ENCODE data around the gene GALNT13. TPM values are rescaled to one million over a fixed set of nuclear protein-coding genes. Genes with fewer than 3 reads are reported as not detected.

The GALNT13 gene
- total RNA-seq, 1 donor = 0.36 TPM

- Histone ChIP-seq H4K20me1 (ENCODE audit: insufficient read depth, low read length) (no peaks in the 10 kb centered on the region), H3K9me3 (ENCODE audit: low read depth, low read length) (peaks cover 2% of the 10 kb centered on the region), H3K4me1 (ENCODE audit: insufficient read depth, low read length) (no peaks in the 10 kb centered on the region), H3K79me2 (ENCODE audit: insufficient read depth, low read length) (no peaks in the 10 kb centered on the region), H3K4me2 (ENCODE audit: insufficient read depth, low read length) (no peak overlapping the region), H2AFZ (ENCODE audit: low read length) (no peak overlapping the region), H3K27ac (ENCODE audit: low read depth, low read length) (no peak overlapping the region), H3K36me3 (ENCODE audit: insufficient read depth, low read length) (no peaks in the 10 kb centered on the region), H3K4me3 (ENCODE audit: insufficient read depth, low read length) (no peak overlapping the region), H3K27me3 (ENCODE audit: insufficient read depth, low read length) (no peaks in the 10 kb centered on the region)
- TF ChIP-seq CTCF (IDR thresholded peaks at IDR 0.05; ENCODE audit: extremely low read depth, low read depth, low read length) = no peak
- DNase-seq (ENCODE audit: insufficient read length, low spot score, missing footprints) = no peak
Observed at GRCh38 chr2:153858250-153858649, 13.5 kb upstream of the GALNT13 start.

- no peaks in the 10 kb centered on the region for H3K4me1 ChIP-seq (ENCODE audit: insufficient read depth, low read length)
- TF ChIP-seq CTCF (IDR thresholded peaks at IDR 0.05; ENCODE audit: extremely low read depth, low read depth, low read length) = no peak
- no peak overlapping the region for H3K4me2 ChIP-seq (ENCODE audit: insufficient read depth, low read length)
- no peak for DNase-seq (ENCODE audit: insufficient read length, low spot score, missing footprints)
- H3K79me2 ChIP-seq (ENCODE audit: insufficient read depth, low read length) = no peaks in the 10 kb centered on the region
- H2AFZ ChIP-seq (ENCODE audit: low read length) = no peak overlapping the region
- H3K27ac ChIP-seq (ENCODE audit: low read depth, low read length) = no peak overlapping the region
- H3K36me3 ChIP-seq (ENCODE audit: insufficient read depth, low read length) = no peaks in the 10 kb centered on the region
- H3K9me3 ChIP-seq (ENCODE audit: low read depth, low read length) = peaks cover 5% of the 10 kb centered on the region
- H3K4me3 ChIP-seq (ENCODE audit: insufficient read depth, low read length) = no peak overlapping the region
- no peaks in the 10 kb centered on the region for H4K20me1 ChIP-seq (ENCODE audit: insufficient read depth, low read length)
- no peaks in the 10 kb centered on the region for H3K27me3 ChIP-seq (ENCODE audit: insufficient read depth, low read length)
Observed at GRCh38 chr2:153864022-153864421, 7.7 kb upstream of the GALNT13 start.

- Histone ChIP-seq H3K4me2 (ENCODE audit: insufficient read depth, low read length) (no peak overlapping the region), H3K27me3 (ENCODE audit: insufficient read depth, low read length) (no peaks in the 10 kb centered on the region), H2AFZ (ENCODE audit: low read length) (no peak overlapping the region), H3K27ac (ENCODE audit: low read depth, low read length) (no peak overlapping the region), H3K79me2 (ENCODE audit: insufficient read depth, low read length) (no peaks in the 10 kb centered on the region), H3K4me3 (ENCODE audit: insufficient read depth, low read length) (no peak overlapping the region), H3K4me1 (ENCODE audit: insufficient read depth, low read length) (no peaks in the 10 kb centered on the region), H3K9me3 (ENCODE audit: low read depth, low read length) (peaks cover 2% of the 10 kb centered on the region), H3K36me3 (ENCODE audit: insufficient read depth, low read length) (no peaks in the 10 kb centered on the region), H4K20me1 (ENCODE audit: insufficient read depth, low read length) (no peaks in the 10 kb centered on the region)
- TF ChIP-seq CTCF (IDR thresholded peaks at IDR 0.05; ENCODE audit: extremely low read depth, low read depth, low read length) = no peak
- no peak for DNase-seq (ENCODE audit: insufficient read length, low spot score, missing footprints)
Observed at GRCh38 chr2:153866595-153866994, 5.1 kb upstream of the GALNT13 start.

GRCh38 chr2:153870308-153870707, 1.4 kb upstream of the GALNT13 start:
- H3K4me3 ChIP-seq (ENCODE audit: insufficient read depth, low read length) = no peak overlapping the region
- no peak overlapping the region for H2AFZ ChIP-seq (ENCODE audit: low read length)
- no peak for DNase-seq (ENCODE audit: insufficient read length, low spot score, missing footprints)
- H3K27ac ChIP-seq (ENCODE audit: low read depth, low read length) = no peak overlapping the region
- no peaks in the 10 kb centered on the region for H3K27me3 ChIP-seq (ENCODE audit: insufficient read depth, low read length)
- H3K79me2 ChIP-seq (ENCODE audit: insufficient read depth, low read length) = no peaks in the 10 kb centered on the region
- H3K4me1 ChIP-seq (ENCODE audit: insufficient read depth, low read length) = no peaks in the 10 kb centered on the region
- H3K9me3 ChIP-seq (ENCODE audit: low read depth, low read length) = no peaks in the 10 kb centered on the region
- TF ChIP-seq CTCF (IDR thresholded peaks at IDR 0.05; ENCODE audit: extremely low read depth, low read depth, low read length) = no peak
- H3K4me2 ChIP-seq (ENCODE audit: insufficient read depth, low read length) = no peak overlapping the region
- H3K36me3 ChIP-seq (ENCODE audit: insufficient read depth, low read length) = no peaks in the 10 kb centered on the region
- no peaks in the 10 kb centered on the region for H4K20me1 ChIP-seq (ENCODE audit: insufficient read depth, low read length)
